Lung (tissue), 12 donors: Measurements from ENCODE around the gene PLA2G7. TPM values are rescaled to one million over a fixed set of nuclear protein-coding genes. Genes with fewer than 3 reads are reported as not detected.

ENCODE experiments used
- ATAC-seq: fragments of 200-7000 bp; cut with Tn5 transposase; one replicate; pipeline ENCODE4 v1.9.1; 2020; ENCODE audit warnings: moderate number of reproducible peaks; ENCODE audit not compliant: insufficient read depth, low FRiP score
- DNase-seq, 3 donors: peaks; one replicate each; pipeline ENCODE4 v3.0.0-alpha.2; 2013 to 2017
- H3K27ac ChIP-seq, 2 donors: one replicate each; pipeline ENCODE4 v1.5.1; 2013; ENCODE audit warnings: mild to moderate bottlenecking in 2 of 2, moderate library complexity in 2 of 2, control low read depth in 1 of 2, inconsistent platforms in 1 of 2, low read depth in 1 of 2, low read length in 1 of 2
- H3K27me3 ChIP-seq, 3 donors: one replicate each; pipeline ENCODE4 v1.5.1; 2013; ENCODE audit warnings: low read length in 2 of 3; ENCODE audit not compliant: control insufficient read depth in 3 of 3, insufficient read depth in 3 of 3
- H3K36me3 ChIP-seq, 4 donors: one replicate each; pipeline ENCODE4 v1.5.1; 2013; ENCODE audit warnings: low read length in 4 of 4, mild to moderate bottlenecking in 1 of 4, moderate library complexity in 1 of 4; ENCODE audit not compliant: control insufficient read depth in 4 of 4, insufficient read depth in 4 of 4
- H3K4me1 ChIP-seq, 5 donors: one replicate each; pipeline ENCODE4 v1.5.1; 2013; ENCODE audit warnings: low read length in 5 of 5, mild to moderate bottlenecking in 2 of 5, moderate library complexity in 1 of 5; ENCODE audit not compliant: control insufficient read depth in 5 of 5, insufficient read depth in 5 of 5
- H3K4me3 ChIP-seq: one replicate; pipeline ENCODE4 v1.5.1; 2013; ENCODE audit warnings: mild to moderate bottlenecking, control low read depth, moderate library complexity
- H3K9ac ChIP-seq, 2 donors: one replicate each; pipeline ENCODE4 v1.5.1; 2013; ENCODE audit warnings: low read length in 2 of 2, control low read depth in 1 of 2; ENCODE audit not compliant: insufficient read depth in 1 of 2
- H3K9me3 ChIP-seq, 4 donors: one replicate each; pipeline ENCODE4 v1.5.1; 2013; ENCODE audit warnings: low read length in 3 of 4, mild to moderate bottlenecking in 1 of 4, moderate library complexity in 1 of 4; ENCODE audit not compliant: control insufficient read depth in 4 of 4, insufficient read depth in 3 of 4
- CTCF ChIP-seq: IDR thresholded peaks from 2 replicates; pipeline ENCODE4 v1.5.1; 2012; ENCODE audit warnings: mild to moderate bottlenecking; ENCODE audit errors: control extremely low read depth, extremely low read depth
- WGBS, 2 donors: extraction: QIAGEN DNeasy Blood & Tissue Kit; methylation state at CpG; one replicate each; pipeline ENCODE4 v1.1.7; 2013; 5-methylcytosine and 5-hydroxymethylcytosine counted together
- polyA plus RNA-seq, 2 donors: library from polyadenylated mRNA; stranded (reverse); fragments of 200-250 nt; gene quantifications; one replicate each; pipeline ENCODE4 v1.2.1, GENCODE V29; 2013
- total RNA-seq, 2 donors: library from RNA; depleted of rRNA in 1 of 2; stranded (reverse); fragments of >200 nt in 1 of 2; gene quantifications; one replicate each; pipeline ENCODE4 v1.2.1, GENCODE V29; 2014 to 2021
- donor health status: control.
- donor health status: control.
- donor health status: Bipolar disorder and iron deficiency.
- donor health status: healthy.
- donor health status: DM: yes; HTN: yes; CAD: no.

Gene PLA2G7
- total and polyA plus RNA-seq, 4 donors, result 6.7 to 23.4 (median 11.4) TPM

GRCh38 chr6:46684771-46685170 is 50.4 kb downstream of the PLA2G7 start:
- 72 to 77% methylated on average over 4 of the region's 4 CpGs for WGBS, 2 donors
- peaks cover 0 to 5% (median 0%) of the 10 kb centered on the region in 5 donors for H3K4me1 ChIP-seq
- no peak overlapping the region for H3K27ac ChIP-seq
- no peaks in the 10 kb centered on the region for H3K9me3 ChIP-seq
- no peak overlapping the region for H3K4me3 ChIP-seq
- no peak overlapping the region for H3K9ac ChIP-seq
- H3K36me3 ChIP-seq, result no peaks in the 10 kb centered on the region
- ATAC-seq (no peak), DNase-seq (no peak)
- no peaks in the 10 kb centered on the region for H3K27me3 ChIP-seq
- no peak for TF ChIP-seq CTCF

- TF ChIP-seq CTCF, result no peak
- Histone ChIP-seq H3K4me3 (no peak overlapping the region), H3K27me3 (no peaks in the 10 kb centered on the region), H3K9me3 (no peaks in the 10 kb centered on the region), H3K9ac (no peak overlapping the region), H3K36me3 (peaks cover 0 to 7% (median 3%) of the 10 kb centered on the region in 4 donors), H3K4me1 (no peaks in the 10 kb centered on the region), H3K27ac (no peak overlapping the region)
- no peak for DNase-seq
- 82 to 85% methylated on average over 4 of the region's 4 CpGs for whole genome bisulfite sequencing, 2 donors
- ATAC-seq, result no peak
These were observed 57.9 kb downstream of the PLA2G7 start for GRCh38 chr6:46677314-46677654.

- Histone ChIP-seq H3K4me3 (no peak overlapping the region), H3K36me3 (peaks cover 0 to 10% (median 6%) of the 10 kb centered on the region in 4 donors)
- ATAC-seq, result no peak
These were observed 58.4 kb downstream of the PLA2G7 start for GRCh38 chr6:46676604-46677313.

More at GRCh38 chr6:46676604-46677313, 58.4 kb downstream of the PLA2G7 start:
- Histone ChIP-seq H3K9ac (no peak overlapping the region), H3K27me3 (no peaks in the 10 kb centered on the region), H3K4me1 (no peaks in the 10 kb centered on the region), H3K27ac (no peak overlapping the region), H3K9me3 (no peaks in the 10 kb centered on the region)
- WGBS, 2 donors, result 81 to 85% methylated on average over 6 of the region's 6 CpGs
- TF ChIP-seq CTCF, result no peak
- DNase-seq, result no peak
